CD4-positive, alpha-beta T cell treated with Interleukin-4 for 4 hours (primary cell): ENCODE measurements around the gene FAM107A.
"Not testable (repeated sequence)": the region's sequence is repeated elsewhere in the genome, so short reads cannot be mapped to it uniquely, and the experiment has no call there.

ENCODE experiments used
- DNase-seq: peaks from one replicate; pipeline ENCODE4 v3.0.0-alpha.2; 2020

Gene FAM107A

DNA sequence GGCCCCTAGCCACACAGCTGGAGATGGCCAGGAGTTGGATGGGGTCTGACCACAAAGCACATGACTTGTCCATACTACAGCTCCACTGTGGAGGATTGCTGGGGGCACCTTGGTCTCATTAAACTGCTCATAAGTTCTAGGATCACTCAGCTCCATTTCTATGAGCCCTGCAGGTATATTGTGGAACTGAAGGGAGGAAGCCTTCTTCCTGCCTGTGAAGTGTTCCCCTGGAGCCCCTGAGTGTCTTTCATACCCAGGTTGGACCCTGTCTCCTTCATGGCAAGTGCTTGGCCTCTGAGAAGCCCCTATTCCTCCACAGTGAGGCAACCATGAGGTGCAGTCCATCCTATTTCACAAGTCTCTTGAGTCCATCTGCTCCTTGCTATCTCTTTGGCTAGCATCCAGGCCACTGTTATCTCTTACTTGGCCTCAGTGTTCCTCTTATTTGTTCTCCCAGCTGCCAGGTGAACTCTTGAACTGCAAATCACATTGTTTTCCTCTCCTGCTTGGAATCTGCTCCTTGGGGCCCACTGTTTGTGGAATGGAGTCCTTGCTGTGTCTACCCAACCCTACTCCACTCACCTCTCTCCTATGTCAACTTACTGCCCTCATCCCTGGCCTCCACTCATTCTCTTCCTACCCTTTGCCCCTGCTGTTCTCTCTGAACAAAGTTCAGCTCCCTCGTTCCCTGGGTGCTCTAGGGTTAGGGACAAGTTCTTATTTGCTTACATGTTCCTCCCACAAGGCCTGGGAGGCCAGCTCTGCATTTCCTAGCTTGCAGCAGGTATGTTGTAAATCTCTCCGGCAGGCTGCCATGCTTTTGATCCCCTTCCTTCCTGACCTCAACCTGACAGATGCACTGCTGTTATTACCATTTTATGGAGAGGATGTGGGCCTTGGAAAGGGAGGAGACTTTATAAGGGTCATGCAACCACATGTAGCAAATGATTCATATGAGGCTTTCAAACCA lies 41.4 kb downstream of the FAM107A start:
- no peak for DNase-seq

DNA sequence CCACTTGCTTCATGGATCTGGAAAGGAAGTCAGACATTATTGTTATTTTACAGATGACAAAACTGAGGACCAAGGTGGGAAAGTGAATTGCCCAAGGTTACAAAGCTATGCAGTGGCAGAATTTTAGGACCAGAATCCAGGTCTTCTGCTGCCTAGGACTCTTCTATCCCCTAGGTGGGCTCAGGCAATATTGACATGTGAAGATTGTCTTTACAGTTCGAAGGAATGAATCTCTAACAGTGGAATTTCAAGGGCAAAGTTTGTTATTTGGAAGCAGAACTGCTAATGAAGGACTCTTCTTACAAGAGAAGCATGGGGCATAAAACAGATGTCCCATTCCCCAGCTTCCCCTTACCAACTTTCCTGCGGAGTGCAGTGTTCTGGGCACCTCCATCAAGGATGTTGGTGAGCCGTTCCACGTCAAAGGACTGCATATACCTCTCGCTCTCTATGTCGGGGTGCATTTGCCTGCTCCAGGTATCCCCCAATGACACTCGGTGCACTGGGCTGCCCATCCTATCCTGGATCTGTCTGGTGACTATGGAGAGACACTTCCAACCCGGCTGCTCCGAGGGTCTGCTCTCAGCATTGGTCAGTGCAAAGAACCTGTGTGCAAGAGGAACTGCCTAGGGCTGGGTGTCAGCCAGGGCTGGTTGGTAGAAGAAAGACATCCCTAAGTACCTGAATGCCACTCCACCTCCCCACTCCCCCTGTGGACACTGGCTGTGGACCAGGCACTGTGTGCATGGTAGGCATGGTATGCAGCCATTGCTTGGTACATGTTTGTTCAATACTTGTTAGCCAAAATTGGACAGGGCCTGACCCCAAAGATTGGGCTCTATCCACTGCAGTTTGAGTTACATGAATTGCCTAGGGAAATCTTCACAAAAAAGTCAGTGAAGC lies 42.3 kb downstream of the FAM107A start:
- no peak for DNase-seq

DNA sequence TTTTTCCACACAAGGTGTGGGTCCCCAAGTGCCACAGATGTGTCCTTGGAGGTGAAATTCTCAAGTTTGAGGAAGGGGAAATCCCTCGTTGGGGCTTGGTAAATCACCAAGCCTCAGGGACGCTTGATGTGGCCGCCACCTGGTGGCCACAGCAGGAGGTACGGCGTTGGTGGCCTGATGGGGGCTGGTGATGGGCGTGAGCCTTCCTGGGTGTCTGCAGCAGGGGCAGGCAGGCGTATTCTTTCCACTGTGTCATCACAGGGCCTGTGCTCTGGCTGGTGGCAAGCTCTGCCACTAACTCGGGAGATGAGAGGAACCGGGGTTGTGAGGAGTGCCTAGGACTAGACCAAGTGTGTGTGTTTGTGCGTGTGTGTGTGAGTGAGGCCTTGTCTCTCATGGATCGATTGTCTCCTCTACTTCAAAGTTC lies 44.4 kb downstream of the FAM107A start:
- DNase-seq: peak; percentile 81

DNA sequence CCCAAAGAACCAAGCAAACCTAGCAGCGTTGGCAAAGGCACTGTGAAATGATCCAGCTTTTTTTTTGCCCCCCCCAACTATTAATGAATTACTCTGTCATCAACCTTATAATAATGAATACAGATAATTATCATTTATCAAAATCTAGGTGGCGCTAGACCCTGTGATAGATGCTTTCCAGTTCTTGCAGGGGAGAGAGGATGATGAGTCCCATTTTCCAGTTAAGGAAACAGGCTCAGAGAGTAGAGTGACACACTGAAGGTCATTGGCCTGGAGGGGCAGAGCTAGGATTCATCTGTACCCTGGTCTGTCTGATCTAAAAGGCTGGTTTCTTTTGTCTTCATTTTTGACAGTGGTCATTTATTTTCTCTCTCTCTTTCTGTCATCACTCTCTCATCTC lies 45.2 kb downstream of the FAM107A start:
- DNase-seq: no peak

DNA sequence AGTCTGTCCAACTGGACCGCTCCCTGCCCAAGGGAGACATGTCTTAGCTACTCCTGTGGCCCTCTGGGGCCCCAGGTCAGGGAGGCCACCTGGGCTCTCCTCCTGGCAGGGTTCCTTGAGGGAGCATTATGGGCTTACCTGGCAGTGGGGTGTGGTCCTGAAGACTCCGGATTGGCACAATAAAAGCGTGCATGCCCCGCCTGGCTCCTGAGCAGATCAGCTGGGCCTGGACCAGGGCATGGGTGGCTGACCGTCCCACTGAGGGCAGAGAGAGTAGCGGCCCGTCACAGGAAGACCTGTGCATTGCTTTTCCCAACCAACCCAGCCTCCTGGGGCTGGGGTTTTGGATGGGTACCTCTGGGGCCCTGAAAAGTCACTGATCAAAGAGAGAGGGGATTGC lies 45.6 kb downstream of the FAM107A start:
- DNase-seq: no peak

DNA sequence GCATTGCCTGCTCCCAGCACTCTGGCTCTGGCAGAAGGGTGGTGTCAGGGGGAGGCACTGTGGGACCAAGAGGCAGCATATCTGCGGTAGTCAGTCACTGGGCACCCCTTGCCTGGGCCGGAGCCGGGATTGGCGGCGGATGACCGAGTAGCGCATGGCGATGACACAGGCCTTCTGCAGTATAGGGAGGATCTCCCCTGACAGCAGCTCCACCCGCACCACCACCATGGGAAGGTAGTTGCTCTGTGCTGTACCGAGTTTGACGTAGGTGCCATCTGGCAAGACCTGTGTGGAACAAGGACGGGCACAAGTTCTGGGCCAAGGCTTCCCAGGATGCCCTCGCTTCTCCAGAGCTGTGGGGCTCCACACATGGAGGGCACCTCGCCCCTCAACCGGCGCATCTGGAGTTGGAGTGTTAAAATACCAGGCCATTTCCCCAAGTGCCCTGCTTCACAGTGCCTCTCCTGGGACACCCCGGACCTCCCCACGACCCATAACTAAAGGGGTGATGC lies 46.8 kb downstream of the FAM107A start:
- DNase-seq: no peak

DNA sequence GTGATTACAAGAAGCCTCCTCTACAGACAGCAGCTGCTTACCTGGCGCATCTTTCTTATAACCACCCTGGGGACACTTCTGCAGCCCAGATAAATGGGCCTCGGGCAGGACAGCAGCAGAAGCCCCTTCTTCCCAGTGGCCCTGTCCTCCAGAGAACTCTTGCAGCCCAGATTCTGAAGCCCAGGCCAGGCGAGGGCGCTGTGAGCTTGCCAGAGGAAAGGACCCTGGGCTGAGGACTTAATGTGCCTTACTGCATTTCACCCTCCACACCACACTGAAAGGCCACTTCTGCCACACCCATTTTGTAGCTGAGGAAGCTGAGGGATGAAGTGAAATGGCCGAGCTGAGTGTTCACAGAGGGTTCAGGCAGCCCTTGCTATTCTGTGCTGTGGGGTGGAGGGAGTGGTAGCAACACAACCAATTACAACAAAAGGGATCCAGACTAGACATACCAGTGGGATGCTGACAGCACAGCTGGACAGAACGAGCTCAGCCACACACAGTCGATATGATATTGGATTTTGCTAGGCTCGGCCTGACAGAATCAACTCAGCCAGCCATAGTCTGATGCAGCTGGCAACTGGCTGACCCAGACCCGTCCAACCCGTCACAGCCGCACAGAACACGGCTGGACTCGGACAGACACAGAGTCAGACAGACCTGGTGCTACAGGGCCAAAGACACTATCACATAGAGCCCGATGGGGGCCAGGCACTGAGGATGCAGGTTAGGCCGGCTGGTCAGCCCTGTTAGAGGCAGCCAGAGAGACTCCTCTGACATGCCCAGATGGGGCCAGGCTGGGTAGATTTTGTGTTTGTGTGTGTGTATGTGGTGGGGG lies 47.5 kb downstream of the FAM107A start:
- DNase-seq: no peak

DNA sequence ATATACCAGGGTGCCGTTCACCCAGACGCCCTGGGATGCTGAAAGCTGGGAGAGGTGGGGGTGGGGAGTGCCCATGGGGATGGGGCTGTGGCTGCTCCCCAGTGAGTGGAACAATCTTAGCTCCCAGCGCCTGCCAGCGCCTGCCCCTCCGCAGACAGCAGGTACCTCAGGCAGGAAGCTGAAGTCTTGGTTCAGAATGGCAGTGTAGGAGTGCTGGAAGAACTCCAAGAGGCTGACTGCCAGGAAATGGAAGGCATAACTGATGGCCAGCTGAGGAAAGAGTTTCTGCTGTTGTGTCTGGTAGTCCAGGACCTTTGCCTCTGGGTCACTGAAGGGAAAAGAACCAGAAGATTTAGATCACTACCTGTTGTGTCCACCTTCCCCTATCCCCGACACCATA lies 48.6 kb downstream of the FAM107A start:
- DNase-seq: no peak

DNA sequence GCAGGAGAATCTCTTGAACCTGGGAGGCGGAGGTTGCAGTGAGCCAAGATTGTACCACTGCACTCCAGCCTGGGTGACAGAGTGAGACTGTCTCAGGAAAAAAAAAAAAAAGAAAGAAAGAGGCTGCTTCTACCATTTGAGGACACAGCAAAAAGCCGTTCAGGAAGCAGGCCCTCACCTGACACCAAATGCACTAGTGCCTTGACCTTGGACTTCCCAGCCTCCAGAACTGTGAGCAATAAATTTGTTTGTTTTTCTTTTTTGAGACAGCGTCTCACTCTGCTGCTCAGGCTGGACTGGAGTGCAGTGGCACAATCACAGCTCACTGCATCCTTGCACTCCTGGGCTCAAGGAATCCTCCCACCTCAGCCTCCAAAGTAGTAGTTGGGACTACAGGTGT lies 49.8 kb downstream of the FAM107A start:
- not testable (repeated sequence) for DNase-seq

DNA sequence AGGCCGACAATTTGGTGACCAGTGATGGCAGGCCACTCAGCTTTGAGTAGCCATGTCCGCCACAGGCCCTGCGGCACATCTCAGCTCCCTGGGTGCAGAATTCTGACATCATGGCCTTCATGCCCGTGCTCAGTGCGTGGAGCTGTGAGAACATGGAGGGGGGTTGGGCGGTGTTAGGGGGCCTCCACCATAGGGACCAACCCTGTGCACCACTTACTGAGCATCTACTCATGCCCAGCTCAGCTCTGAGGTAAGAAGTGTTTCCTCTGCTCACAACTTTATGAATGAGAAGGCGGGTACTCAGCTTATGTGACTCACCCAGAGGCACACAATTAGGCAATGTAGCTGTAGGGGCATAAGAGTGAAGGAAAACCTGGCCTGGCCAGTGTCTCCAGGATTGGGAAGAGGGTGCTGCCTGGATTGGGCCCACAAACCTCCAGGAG lies 50.7 kb downstream of the FAM107A start:
- DNase-seq: no peak

DNA sequence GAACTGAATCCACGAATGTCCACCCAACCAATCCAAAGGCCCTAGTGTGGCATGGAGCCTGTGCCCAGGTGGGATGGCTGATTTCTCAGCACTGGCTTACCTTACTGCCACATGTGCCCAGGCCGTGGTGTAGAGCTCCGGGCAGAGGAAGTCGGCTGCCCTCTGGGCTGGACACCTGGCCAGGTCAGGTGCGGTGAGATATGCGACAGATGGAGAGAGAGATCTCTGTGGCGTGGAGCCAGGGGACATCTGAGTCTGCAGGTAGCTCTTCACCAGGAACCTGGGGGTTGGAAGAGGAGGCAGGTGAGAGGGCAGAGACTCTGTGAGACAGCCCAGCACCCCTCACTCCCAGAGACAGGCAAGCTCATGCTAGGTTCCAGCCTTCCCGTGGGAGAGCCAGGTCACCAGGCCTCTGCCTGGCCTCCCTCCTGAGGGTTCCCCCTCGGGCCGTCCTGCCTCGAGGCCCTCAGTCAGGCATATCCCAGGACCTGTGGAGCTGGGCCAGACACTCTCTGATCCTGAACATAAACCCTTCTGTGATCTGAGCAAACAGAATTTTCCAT lies 52.8 kb downstream of the FAM107A start:
- DNase-seq: no peak

DNA sequence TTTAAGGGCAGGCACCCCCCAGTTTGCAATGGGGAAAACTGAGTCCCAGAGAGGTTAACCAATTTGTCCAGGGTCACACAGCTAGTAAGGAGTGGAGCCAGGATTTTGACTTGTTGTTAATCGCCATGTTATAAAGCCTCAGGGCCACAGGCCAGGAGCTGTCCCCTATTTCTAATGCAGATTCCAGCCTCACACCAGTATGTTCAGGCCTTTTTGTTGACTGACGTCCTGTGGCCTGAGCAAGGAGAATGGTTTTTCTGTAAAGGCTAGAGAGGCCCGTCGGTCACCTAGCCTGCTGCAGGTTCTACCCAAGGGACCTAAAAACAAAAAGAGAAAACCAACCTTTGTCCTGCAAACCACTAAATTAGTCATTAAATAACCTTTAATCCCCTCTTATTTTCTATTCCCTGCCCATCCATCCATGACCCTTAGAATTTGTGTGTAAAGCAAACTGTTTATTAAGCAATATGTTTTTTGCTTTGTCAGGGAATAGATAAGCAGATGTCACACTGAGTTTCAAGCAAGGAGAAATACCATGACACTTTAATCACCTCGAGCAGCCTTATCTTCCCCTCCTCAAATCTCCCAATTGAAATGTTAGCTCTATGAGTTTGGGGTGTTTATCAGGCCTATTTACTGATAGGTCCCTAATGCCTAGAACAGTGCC lies 54.3 kb downstream of the FAM107A start:
- no peak for DNase-seq

DNA sequence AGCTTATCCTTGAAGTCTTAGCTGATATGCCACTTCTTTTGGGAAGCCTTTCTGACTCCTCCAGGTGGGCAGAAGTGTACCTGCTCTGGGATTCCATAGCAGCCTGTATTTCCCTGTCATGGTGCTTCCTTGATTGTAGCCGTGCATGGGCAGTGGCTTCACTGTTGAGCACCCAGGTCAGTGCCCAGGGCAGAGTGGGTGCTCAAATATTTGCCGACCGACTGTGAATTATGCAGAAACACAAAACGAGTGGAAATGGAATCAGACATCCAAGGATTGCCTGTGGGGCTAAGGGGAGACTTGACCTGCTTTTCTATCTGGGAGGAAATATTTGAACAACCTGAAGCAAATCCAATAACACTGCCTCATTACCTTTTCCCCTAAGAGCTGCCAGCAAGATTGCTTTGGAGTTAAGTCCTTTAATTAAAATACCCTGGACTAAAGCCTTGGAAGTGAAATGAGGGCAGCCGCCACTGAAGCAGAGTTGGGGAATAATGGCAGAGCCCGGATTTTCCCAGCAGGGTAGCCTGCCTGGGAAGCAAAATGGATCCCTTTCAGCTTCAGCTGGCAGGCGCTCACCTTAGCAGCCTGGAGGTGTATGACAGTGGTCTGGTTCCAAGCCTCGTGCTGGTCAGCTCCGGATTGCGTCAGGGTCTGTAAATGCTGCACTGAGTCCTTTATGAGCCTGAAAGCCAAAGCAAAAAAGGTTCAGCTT lies 55.1 kb downstream of the FAM107A start:
- DNase-seq: no peak

DNA sequence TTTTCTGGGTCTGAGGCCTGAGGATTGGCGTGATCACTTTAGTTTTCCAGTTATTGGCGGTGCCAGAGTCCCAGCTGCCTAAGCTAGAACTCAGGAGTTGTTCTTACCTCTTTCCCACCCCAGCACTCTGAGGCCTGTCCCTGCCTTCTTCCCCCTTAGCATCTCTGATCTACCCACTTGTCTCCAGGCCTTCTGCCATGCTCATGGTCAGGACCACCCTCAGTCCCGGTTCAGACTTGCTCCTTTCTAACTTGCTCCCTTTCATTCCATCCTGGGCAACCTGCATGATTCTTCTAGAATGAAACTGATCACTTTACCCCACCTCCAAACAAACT lies 55.9 kb downstream of the FAM107A start:
- no peak for DNase-seq

DNA sequence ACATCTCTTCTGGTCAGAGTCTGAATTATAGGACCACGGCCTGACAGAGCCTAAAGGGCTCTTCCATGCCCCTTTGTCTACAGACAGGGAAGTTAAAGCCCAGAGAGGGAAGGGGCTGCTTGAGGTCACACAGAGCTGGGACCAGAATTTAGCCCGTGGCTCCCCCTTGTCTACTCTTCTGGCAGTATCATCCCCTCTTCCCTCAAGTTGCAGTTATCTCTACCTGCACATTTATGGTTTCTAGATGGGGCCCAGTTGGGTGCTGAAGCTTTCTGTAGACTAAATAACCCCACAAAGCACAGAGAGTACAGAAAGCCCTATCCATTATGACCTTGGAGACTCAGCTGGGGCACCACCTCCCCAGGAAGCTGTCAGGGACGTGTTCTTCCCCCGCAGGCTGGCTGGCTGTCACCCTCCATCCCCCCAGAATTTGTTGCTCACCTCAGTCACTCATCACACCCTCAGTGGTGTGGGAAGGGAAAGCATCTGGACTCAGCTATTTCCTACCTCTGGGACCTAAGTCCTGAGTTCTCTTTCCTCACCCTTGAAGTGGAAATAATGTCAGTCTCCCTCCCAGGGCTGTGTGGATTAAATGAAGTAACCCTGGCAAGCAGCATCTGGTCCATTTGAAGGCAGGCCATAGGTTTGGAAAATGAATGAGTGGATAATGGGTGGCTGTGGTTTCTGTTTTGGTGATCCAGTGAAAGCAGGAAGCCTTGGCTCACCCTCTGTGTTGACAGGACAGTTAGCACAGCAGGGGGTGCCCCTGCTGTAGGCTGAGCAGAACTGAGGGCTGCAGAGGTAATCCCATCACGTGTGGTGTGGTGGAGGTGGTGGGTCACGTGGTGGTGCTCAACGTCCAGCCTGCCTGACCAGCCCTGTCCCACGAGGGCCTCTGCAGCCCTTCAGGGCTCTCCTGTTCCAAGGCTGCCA lies 56.5 kb downstream of the FAM107A start:
- DNase-seq: no peak

DNA sequence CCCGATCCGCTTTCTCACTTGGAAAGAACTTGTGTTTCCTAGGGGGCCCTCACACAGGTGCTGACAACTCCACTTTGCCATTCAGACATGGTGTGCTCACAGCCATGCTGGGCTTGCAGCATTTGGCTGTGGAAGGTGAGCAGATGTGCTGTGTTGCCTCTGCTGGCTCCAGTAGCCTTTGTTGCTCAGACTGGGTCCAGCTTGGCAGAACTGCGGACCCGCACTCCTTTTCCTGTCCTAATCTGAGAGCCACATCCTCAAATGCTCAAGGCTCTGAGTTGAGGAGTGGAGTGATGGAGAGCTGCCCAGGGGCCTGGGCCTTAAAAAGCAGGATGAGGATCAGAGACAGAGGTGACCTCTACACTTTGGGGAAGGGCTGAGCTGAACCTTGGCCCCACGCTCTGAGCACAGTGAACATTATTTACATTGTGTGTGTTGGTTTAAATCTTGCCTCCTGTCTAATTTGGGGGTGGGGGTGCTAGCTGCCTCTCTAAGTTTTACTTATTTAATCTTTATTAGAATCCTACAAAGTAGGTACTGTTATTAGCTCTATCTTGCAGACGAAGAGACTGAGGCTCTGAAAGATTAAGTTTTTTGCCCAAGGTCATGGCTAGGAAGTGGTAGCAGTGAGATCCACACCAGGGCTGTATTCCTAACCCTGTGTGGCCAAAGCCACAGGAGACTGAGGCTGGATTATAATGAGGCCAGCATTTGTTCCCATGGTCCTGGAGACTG lies 57.4 kb downstream of the FAM107A start:
- DNase-seq: no peak

DNA sequence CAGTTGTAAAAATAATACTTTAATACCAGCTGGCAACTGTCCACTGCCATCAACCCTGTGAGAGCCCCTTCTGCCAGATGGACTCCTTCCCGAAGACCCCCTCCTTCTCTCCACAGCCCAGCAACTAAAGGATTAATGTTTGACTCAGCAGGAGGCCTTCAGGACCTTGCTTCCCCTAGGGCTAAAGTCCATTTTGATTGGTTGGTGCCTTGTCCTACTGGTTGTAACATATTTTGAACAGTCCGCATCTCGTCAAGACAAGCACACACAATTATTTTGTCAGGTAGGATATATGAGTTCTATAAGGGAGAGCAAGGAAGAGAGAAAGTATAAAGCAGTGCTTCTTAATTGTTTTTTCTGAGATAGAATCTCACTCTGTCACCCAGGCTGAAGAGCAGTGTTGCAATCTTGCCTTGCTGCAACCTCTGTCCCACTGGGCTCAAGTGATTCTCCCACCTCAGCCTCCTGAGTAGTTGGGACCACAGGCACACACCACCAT lies 58.9 kb downstream of the FAM107A start:
- no peak for DNase-seq

DNA sequence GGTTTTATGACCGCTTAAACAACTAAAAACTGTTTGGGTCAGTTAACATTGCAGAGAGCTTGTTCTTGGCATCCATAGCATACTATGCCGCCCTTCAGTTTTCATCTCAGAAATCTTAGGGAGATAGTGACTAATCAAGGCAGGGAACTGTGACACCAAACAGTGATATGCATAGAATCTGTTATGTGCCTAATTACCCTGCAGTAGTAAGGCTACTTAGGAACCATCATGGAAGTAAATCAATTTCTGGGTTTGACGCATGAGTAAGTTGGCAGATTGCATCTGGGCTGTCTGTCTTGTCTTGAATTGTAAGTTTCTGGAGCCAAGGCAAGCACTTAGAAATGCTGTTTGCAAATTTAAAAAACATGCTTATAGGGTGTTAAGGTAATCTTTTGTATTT lies 62.8 kb downstream of the FAM107A start:
- DNase-seq: no peak
